Suprapubic skin (tissue), 4 donors: ENCODE data around the gene MDH1.
"Not testable (repeated sequence)": the region's sequence is repeated elsewhere in the genome, so short reads cannot be mapped to it uniquely, and the experiment has no call there.

Source experiments
- EP300 ChIP-seq: sonication (generic); formaldehyde crosslinking; IDR thresholded peaks from one replicate; pipeline ENCODE4 v1.6.1; 2017; ENCODE audit warnings: antibody characterized with exemption
- POLR2A ChIP-seq, 2 donors: fragments of 450-650 bp; IDR thresholded peaks; one replicate each; pipeline ENCODE4 v1.6.1; 2017; ENCODE audit warnings: antibody characterized with exemption in 2 of 2, mild to moderate bottlenecking in 2 of 2, moderate library complexity in 2 of 2
- POLR2AphosphoS5 ChIP-seq, 3 donors: sonication (generic); formaldehyde crosslinking; IDR thresholded peaks; one replicate each; pipeline ENCODE4 v1.6.1; 2017; ENCODE audit warnings: antibody characterized with exemption in 3 of 3
- TF ChIP-seq, protein P1 (sequence below), 2 donors: fragments of 200-600 bp in 1 of 2; fragments of 450-650 bp in 1 of 2; sonication (generic) in 1 of 2; IDR thresholded peaks; one replicate each; pipeline ENCODE4 v1.5.1; 2016 to 2019; ENCODE audit warnings: antibody characterized with exemption in 2 of 2, mild to moderate bottlenecking in 1 of 2, moderate library complexity in 1 of 2

DNA sequence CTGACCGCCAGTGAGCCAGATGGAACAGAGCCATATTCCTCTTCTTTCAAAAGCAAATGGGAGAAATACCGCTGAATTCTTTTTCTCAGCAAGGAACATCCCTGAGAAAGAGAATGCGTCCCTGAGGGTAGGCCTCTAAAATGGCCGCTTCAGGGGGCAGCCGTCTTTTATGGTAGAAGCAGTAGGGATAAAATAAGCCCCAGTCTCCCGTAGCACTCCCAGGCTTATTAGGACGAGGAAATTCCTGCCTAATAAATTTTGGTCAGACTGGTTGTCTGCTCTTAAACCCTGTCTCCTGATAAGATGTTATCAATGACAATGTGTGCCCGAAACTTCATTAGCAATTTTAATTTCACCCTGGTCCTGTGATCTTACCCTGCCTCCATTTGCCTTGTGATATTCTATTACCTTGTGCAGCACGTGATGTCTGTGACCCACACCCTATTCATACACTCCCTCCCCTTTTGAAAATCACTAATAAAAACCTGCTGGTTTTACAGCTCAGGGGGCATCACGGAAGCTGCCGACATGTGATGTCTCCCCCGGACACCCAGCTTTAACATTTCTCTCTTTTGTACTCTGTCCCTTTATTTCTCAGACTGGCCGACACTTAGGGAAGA is 14.9 kb upstream of the MDH1 start:
- TF ChIP-seq, protein P1, sequence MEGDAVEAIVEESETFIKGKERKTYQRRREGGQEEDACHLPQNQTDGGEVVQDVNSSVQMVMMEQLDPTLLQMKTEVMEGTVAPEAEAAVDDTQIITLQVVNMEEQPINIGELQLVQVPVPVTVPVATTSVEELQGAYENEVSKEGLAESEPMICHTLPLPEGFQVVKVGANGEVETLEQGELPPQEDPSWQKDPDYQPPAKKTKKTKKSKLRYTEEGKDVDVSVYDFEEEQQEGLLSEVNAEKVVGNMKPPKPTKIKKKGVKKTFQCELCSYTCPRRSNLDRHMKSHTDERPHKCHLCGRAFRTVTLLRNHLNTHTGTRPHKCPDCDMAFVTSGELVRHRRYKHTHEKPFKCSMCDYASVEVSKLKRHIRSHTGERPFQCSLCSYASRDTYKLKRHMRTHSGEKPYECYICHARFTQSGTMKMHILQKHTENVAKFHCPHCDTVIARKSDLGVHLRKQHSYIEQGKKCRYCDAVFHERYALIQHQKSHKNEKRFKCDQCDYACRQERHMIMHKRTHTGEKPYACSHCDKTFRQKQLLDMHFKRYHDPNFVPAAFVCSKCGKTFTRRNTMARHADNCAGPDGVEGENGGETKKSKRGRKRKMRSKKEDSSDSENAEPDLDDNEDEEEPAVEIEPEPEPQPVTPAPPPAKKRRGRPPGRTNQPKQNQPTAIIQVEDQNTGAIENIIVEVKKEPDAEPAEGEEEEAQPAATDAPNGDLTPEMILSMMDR (IDR thresholded peaks at IDR 0.05) = not testable (repeated sequence)
- TF ChIP-seq POLR2A (IDR thresholded peaks at IDR 0.05); POLR2AphosphoS5 (IDR thresholded peaks at IDR 0.05); EP300: not testable (repeated sequence)
